ENCODE data around the gene NUDT16.
"Not testable (repeated sequence)": the region's sequence is repeated elsewhere in the genome, so short reads cannot be mapped to it uniquely, and the experiment has no call there.

The NUDT16 gene

DNA sequence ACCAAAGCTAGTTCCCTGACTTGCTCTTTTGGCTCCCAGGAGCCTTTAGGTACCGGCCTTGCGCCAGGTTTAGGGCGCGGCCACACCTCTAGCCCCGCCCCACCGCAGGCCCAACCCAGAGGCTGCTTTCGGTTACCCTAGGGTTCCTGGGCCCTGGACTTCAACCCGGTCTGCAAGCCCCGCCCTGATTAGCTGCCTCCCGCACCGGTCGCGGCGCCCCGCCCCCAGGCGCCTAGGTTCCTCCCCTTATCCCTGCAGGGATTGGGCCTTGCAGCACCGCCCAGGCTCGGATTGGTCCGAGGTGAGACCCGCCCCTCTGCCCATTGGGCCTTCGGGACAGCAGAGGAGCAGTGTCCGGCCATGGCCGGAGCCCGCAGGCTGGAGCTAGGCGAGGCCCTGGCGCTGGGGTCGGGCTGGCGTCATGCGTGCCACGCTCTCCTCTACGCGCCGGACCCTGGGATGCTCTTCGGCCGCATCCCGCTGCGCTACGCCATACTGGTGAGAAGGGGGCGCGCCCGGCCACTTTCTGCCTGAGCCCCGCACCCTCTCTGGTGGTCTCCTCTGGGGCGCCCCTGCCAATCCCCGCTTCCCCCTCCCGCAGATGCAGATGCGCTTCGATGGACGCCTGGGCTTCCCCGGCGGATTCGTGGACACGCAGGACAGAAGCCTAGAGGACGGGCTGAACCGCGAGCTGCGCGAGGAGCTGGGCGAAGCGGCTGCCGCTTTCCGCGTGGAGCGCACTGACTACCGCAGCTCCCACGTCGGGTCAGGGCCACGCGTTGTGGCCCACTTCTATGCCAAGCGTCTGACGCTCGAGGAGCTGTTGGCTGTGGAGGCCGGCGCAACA is at the start of gene NUDT16:
Gene NUDT16, plus strand, starts transcription at position 330 of the 847 bp plus-strand sequence. Its CDS starts 31 bp downstream, at position 361.
- DNase-seq, result peak; percentile 94

DNA sequence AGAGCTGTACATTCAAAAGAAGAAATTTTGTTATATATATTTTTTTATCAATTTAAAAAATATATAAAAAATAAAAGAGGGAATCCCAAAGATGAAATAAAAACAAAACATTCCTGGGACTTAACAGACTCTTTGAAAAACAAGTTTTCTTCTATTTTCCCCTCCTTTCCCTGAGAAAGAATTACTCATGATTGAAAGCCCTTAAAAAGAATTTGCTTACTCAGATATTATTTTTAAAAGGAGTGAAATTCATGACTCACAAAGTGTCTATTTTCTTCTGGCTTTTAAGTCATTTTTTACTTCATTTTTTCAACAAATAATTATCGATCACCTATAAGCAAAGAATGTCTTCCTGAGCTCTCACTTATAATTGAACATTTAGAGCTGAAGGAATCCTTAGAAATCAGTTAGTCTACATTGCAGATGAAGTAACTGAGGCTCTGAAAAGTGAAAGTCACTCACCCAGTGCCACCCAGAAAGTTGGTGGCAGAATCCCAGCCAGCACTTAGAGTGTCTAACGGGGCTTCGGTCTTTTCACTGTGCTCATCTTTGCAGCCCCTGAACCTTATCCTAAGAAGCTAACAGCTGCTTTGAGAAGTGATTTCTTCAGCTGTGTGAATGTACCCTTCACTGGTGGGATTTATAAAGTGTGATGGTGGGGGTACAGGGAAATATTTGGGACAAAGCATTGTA is 42.5 kb upstream of the NUDT16 start:
- no peak for DNase-seq

DNA sequence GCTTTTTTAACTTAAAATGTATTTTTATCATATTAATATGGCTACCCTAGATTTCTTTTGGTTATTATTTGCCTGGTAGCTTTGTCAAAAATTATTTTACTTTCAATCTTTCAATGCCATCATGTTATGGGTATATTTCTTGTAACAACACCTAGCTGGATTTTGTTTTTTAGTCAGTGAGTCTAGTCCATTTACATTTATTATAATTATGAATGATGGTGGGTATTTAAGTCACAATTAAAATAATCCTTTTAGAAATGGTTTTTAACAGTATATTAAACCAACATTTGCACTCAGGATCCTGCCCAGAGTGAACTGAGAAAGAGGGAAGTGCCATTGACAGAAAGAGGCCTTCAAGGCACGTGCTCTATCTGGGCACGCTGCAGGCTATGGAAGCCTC is 39.8 kb upstream of the NUDT16 start:
- DNase-seq, result no peak

DNA sequence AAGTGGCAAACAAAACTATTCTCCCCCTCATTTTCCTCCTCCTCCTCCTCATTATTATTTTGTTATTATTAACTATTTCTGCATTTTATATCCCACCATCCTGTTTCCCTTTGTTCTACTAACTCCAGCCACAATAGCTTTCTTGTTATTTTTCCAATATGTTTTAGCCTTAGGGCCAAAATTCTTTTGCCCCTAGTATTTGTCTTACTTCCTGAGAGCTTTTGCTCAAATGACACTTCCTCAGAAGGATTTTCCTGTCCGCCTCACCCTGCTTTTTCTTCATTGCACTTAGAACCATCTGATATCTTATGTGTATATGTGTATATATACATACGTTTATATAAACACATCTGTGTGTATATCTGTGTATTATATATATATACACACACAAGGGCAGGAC is 32.7 kb upstream of the NUDT16 start:
- no peak for DNase-seq

DNA sequence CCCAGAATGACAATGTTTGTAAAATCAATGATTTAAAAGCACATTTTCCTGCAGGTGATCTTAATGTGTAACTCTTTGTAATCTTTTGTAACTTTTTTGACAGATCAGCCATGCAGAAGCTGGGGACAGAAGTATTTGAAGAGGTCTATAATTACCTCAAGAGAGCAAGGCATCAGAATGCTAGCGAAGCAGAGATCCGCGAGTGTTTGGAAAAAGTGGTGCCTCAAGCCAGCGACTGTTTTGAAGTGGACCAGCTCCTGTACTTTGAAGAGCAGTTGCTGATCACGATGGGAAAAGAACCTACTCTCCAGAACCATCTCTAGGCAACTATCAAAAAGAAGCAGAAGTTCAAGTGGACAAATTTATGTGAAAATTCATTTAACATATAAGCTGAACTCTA is 32.1 kb upstream of the NUDT16 start:
- no peak for DNase-seq

DNA sequence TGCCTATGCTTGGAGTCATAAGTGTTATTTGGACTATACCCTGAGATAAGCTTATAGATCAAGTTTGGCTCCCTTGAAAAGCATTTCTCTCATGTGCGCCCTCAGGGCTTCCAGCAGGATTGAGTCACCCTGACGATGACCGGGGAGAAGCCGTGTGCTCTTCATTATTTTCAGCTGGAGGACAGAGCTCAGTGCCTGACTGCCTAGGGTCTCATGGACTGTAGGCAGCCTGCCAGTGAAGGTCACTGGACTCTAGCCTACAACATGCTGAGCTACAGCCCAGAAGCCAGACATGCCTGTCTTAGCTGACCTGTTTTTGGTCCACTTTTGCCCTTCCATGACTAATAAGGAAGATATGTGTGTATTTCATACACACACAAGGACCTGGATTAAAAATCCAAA is 31.6 kb upstream of the NUDT16 start:
- DNase-seq, result no peak

DNA sequence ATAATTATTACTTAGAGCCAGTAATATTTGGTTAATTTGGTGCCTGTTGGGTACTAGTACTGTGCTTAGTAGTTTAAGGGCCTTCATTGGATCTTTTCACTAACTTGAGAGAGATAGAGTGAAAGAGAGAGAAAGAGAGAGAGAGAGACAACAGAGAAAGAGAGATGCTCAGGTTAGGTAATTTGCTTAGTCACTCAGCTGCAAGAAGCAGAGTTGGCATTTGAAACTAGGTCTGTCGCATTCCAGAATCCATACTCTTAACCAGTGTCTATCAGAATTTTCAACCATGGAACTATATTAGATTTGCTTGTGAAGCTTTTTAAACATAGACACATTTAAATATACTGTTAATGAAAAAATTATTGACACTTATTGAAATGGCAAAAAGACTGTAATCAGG is 31.1 kb upstream of the NUDT16 start:
- DNase-seq, result no peak

DNA sequence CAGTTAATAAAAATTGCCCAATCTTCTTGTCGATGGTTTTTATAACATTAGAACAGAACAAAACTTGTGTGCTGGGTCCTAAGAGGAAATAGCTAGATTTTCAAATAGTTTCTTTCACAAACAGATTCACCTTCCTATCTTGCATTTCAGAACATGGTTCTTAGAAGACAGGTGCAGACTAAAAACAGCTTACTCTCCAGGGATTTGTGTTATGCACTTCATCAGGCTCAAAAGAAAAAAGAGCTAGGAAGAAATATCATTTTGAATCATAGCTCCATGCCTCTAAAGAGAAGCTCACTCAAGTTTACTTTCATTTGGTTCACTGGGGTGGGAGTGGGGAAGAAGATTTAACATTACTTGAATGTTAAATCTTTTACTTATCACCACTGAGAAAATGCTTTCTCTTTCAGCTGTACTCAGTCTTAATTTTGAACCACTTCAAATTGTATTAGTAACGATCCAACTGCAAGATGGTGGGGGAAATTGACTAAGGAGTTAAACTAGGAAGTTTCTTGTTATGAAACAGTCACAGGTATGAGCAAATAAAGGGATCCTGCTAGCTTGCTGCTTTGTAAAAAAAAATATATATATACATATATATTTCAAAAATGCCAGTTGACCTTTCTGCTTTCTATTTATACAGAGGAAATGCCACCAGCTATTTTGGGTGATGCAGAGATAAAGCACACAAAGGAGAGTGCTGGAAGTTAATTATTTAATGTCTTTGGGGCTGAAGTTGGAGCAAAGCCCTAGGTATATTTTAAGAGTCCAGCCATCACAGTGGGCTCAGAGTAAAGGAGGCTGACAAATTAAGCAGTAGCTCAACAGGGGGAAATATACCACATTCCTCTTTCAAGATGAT is 28.3 kb upstream of the NUDT16 start:
- no peak for DNase-seq

DNA sequence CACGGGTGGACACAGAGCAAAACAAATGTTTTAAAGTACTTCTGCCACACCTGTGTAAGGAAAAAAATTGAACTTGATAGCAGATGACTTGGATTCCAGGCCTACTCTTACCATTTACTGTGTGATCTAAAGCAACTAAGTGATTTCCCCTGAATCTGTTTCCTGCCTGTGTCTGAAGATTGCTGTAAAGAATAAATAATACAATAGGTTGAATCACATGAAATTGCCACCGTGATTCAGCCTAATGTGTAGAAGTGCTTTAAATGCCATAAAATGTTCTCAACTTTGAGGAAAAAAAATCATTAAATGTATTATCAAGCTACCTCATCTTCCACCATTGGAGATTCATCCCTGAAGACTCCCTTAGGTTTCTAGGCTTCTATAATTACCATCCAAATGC is 27.6 kb upstream of the NUDT16 start:
- DNase-seq, result no peak

DNA sequence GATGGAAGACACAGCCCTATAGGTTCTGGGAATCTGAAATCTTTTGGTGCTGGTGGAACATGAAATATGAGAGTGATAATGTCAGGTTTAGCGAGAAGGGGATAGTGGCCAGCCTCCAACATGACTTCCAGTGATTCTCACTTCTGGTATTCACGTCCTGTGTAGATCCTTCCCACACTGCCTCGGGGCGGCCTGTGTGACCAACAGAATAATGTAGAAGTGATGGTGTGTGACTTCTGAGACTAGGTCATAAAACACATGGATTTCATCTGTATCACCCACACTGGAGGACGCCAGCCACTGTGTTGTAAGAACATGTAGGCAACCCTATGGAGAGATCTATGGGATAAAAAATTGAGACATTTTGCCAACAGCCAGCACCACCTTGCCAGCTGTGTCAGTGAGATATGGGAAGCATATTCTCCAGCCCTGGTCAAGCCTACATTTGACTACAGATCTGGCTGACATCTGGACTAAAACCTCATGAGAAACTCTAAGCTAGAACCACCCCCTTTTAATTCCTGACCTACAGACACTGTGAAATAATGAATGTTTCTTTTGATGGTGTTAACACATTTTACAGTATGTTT is 25.5 kb upstream of the NUDT16 start:
- DNase-seq, result no peak

DNA sequence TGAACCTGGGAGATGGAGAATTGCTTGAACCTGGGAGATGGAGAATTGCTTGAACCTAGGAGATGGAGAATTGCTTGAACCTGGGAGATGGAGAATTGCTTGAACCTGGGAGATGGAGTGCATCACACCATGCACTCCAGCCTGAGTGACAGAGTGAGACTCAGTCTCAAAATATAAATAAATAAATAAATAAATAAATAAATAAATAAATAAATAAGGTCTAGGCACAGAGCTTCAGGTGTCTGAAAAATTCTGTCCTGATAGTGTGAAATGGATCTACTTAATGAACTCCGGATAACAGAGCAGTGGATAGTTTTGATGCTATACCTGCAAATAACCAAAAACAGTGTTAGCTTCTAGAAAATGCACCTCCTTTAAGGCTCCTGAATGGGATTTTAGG is 24.3 kb upstream of the NUDT16 start:
- DNase-seq, result no peak

DNA sequence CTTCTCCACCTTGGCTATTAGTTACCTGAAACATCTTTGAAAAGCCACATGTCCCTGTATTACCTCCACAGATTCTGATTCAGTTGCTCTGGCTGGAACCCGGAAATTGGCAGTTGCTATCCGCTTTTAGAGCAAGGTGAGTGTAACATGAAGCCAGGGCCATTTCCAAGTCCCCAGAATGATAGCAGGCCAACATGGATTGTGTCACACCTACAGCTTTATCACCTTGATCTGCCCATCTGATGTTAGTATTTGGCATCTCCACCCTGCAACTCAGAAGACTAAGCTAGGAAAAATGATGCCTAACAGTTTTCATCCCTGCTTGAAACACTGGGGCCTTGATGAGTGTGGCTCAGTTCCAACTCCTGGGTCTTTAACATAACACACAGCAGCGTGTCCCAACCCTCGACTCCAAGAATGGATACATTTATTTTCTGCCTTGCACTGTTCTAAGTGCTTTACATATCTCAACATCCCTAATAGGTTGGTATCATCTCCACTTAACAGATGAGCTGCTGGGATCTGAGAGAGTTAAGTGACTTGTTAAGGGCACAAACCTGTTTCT is 21.3 kb upstream of the NUDT16 start:
- no peak for DNase-seq

DNA sequence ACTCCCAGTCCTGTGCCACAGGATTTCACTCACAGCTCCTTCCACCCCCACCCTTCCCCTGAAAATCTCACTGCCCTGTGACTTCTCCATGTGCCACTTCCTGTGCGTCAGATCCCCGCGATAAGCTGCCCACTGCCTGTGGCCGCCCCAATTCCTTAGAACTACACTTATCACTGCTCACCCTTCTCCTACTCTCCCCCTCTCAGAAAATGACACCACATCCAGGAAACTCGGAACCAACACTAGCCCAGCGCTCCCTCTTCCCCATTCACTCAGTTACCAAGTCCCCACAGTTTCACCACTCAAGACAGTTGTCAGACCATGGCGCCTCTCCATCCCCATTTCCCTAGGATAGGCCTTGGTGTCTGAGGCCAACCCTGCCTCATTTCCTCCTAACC is 20.5 kb upstream of the NUDT16 start:
- DNase-seq, result not testable (repeated sequence)

DNA sequence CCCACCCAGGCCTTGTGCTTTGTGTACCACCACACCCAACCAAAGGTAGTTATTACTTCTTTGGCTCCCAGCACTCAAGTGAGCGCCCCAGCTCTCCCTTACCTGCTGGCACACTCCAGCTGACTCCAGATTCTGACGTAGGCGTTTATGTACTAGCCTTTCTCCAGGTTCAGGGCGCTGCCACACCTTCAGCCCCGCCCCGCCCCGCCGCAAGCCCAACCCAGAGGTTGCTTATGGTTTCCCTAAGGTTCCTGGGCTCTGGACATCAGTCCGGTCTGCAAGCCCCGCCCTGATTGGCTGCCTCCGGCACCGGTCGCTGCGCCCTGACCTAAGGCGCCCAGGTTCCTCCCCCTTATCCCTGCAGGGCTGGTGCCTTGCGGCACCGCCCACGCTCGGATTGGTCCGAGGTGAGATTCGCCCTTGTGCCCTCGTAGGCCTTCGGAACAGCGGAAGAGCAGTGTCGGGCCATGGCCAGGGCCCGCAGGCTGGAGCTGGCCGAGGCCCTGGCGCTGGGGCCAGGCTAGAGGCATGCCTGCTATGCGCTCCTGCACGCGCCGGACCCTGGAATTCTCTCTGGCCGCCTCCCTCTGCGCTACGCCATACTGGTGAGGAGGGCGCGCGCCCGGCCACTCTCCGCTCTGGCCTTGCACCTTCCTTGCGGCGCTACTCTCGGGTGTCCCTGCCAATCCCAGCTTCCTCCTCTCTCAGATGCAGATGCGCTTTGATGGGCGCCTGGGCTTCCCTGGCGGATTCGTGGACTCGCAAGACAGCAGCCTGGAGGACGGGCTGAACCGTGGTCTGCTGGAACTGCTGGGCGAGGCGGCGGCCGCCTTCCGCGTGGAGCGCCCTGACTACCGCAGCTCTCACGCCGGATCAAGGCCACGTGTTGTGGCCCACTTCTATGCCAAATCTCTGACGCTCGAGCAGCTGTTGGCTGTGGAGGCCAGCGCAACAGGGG is 19.8 kb upstream of the NUDT16 start:
- DNase-seq, result no peak

DNA sequence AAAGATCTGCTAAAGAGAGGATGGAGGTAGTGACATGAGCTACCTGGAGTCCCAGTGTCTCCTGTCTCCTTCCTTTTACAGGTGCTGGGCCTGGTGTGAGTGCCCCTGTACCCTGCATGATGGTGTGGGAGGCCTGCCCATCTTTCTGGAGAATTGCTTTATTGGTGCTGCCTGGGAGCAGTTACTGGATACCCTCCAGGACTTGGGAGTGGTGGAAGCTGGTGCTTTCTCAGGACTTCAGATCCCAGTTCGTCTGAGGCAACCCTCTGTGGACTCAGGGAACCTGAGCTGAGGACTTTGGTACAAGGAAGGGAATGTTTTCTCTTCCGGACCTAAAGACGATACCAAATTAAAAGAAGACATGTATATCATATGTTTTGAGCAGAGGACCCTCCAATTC is 18.3 kb upstream of the NUDT16 start:
- DNase-seq, result no peak

DNA sequence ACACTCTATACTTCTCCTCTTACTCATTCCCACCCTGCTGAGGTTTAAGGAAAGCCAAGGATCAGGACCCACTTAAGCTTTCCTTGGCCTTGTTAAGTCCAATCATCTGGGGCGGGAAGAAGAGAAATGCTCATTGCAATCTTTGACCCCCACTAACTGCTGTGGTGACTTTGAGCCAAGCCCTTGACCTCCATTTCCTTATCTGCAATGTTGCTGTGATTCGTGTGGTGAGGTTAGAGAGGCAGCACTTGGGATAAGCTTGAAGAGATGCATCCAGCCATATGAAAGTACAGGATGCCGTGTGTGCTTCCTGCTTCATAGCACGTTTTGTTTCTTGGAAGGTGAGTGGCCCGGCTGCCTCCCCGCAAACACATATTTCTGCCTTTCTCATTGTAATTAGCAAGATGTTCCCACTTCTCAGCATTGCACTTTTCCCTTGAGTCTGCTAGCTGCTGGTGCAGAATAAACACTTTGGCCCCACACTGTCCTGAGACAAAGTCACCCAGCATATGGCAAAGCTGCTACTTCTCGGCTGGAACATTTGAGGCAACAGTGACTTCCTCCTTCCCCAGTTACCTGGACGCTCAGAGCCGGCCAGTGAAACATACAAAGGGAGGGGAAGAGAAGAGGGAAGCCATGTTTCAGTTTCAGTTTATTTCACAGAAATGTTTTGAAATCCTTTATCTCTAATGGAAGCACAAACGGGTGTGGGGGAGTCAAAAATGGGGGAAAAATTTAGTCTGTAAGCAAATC is 10.5 kb upstream of the NUDT16 start:
- DNase-seq, result no peak

DNA sequence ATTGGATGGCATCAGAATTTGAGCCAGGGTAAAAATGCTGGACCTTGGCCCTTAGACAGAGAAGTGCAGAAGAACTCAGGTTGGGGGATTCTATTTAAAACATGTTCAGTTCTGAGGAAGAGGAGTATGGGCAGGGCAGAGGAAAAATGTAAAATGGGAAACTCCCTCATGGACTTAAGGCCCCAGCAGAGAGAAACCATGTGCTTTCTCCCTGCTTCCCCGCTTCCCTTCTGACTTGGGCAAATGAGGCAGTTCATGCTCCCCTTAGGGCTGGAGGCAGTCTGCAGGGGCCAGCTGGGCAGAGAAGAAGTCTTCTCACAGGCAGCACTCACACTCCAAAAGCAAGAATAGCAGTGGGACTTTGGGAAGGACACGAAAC is 9.9 kb upstream of the NUDT16 start:
- no peak for DNase-seq

DNA sequence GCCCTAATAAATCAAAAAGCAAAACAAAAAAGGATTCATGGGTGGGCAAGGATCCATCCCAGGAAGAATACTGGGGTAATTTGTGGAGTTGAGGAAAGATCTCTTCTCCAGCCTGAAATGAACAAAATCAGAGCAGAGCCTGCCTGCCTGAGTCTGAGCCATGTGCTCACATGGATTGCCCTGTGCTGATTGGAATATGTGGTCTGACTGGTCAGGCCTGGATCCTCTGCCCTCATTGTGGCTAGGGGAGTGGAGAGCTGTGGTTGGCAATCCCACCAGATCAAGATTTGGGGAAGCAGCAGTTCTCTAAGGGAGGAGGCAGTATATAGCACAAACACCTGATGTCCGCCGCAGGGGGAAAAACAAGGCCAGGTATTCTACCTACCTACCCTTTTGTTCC is 6.8 kb upstream of the NUDT16 start:
- no peak for DNase-seq

DNA sequence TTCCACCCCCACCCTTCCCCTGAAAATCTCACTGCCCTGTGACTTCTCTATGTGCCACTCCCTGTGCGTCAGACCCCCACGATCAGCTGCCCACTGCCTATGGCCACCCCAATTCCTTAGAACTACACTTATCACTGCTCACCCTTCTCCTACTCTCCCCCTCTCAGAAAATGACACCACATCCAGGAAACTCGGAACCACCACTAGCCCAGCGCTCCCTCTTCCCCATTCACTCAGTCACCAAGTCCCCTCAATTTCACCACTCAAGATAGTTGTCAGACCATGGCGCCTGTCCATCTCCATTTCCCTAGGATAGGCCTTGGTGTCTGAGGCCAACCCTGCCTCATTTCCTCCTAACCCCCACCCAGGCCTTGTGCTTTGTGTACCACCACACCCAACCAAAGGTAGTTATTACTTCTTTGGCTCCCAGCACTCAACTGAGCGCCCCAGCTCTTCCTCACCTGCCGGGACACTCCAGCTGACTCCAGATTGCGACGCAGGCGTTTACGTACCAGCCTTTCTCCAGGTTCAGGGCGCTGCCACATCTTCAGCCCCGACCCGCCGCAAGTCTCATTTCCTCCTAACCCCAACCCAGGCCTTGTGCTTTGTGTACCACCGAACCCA is 641 bp upstream of the NUDT16 start:
- not testable (repeated sequence) for DNase-seq

DNA sequence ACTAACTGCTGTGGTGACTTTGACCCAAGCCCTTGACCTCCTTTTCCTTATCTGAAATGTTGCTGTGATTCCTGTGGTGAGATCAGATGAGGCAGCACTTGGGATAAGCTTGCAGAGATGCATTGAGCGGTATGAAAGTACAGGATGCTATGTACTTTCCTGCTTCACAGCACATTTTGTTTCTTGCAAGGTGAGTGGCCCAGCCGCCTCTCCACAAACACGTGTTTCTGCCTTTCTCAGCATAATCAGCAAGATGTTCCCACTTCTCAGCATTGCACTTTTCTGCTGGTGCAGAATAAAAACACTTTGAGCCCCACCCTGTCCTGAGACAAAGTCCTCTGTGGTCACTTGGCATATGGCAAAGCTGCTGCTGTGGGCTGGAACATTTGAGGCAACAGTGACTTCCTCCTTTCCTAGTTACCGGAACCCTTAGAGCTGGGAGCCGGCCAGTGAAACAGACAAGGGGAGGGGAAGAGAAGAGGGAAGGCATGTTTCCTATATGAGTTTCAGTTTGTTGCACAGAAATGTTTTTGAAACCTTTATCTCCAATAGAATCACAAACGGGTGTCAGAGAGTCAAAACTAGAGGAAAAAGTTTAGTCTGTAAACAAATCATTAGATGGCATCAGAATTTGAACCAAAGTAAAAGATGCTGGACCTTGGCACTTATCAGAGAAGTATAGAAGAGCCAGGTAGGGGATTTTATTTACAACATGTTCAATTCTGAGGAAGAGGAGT is 5.0 kb downstream of the NUDT16 start:
- DNase-seq, result no peak
